MM.1S (cell line): ENCODE data around the gene TNXB.
"Not testable (repeated sequence)": the region's sequence is repeated elsewhere in the genome, so short reads cannot be mapped to it uniquely, and the experiment has no call there.

Source experiments
- EZH2 ChIP-seq: fragments of 300-600 bp; sonication (generic); optimal IDR thresholded peaks from 2 replicates; pipeline ENCODE3; 2017; ENCODE audit warnings: low read depth, mild to moderate bottlenecking, antibody characterized with exemption, low read length, mixed read lengths
- EZH2phosphoT487 ChIP-seq: fragments of 300-600 bp; sonication (generic); IDR thresholded peaks from 2 replicates; pipeline ENCODE4 v1.6.1; 2018; ENCODE audit warnings: antibody characterized with exemption, low read length

- not testable (repeated sequence) for TF ChIP-seq EZH2, EZH2phosphoT487
Observed at GRCh38 chr6:32100251-32100650, 8.9 kb downstream of the TNXB start.
